K562 (cell line): ENCODE results near the gene TRUB2. TPM values are rescaled to one million over a fixed set of nuclear protein-coding genes. Genes with fewer than 3 reads are reported as not detected.

ENCODE experiments used
- BHLHE40 ChIP-seq: IDR thresholded peaks from 2 replicates; pipeline ENCODE4 v1.6.1; 2011; ENCODE audit warnings: low read length, improper control_type of control experiment
- CEBPG ChIP-seq, 3 experiments: fragments of 200-800 bp in 1 of 3; sonication (Bioruptor generic) in 1 of 3; sonication (generic) in 1 of 3; formaldehyde crosslinking in 1 of 3; IDR thresholded peaks in 2 of 3; conservative IDR thresholded peaks in 1 of 3; 2 replicates each; pipeline versions ENCODE4 v1.6.1 to v1.8.0; 2016 to 2022; ENCODE audit warnings: missing compliant biosample characterization in 2 of 3, missing genetic modification characterization in 2 of 3, mild to moderate bottlenecking in 1 of 3, missing genetic modification reagents in 1 of 3
- DDX20 ChIP-seq: fragments of 450-650 bp; IDR thresholded peaks from 2 replicates; pipeline ENCODE4 v1.6.1; 2016; ENCODE audit warnings: missing genetic modification characterization, low read depth, mild to moderate bottlenecking, missing compliant biosample characterization, moderate library complexity
- KDM5B ChIP-seq: fragments of 200-600 bp; sonication (generic); IDR thresholded peaks from 2 replicates; pipeline ENCODE4 v1.6.1; 2012; ENCODE audit warnings: low read depth, mild to moderate bottlenecking, moderate library complexity, low read length, control low read depth, inconsistent platforms; ENCODE audit not compliant: insufficient replicate concordance
- MCM3 ChIP-seq: fragments of 450-650 bp; IDR thresholded peaks from 2 replicates; pipeline ENCODE4 v1.6.1; 2016
- MYNN ChIP-seq, 2 experiments: sonication (generic); formaldehyde crosslinking in 1 of 2; IDR thresholded peaks; 2 replicates each; pipeline versions ENCODE4 v1.5.0 to v1.6.1; 2016 to 2020; ENCODE audit warnings: antibody characterized with exemption in 1 of 2, missing genetic modification reagents in 1 of 2
- PRPF4 ChIP-seq: fragments of 200-400 bp; formaldehyde crosslinking; IDR thresholded peaks from one replicate; pipeline ENCODE4 v1.6.1; 2017; ENCODE audit warnings: low read length, low read depth, mild to moderate bottlenecking; ENCODE audit not compliant: insufficient read depth, poor library complexity, severe bottlenecking
- SAFB ChIP-seq: fragments of 200-400 bp; formaldehyde crosslinking; IDR thresholded peaks from 2 replicates; pipeline ENCODE4 v1.6.1; 2017; ENCODE audit warnings: low read depth, low read length, borderline replicate concordance
- TEAD4 ChIP-seq, 2 experiments: sonication (generic) in 1 of 2; formaldehyde crosslinking in 1 of 2; IDR thresholded peaks; 2 replicates each; pipeline versions ENCODE4 v1.6.1 to v1.8.0; 2012 to 2022; ENCODE audit warnings: borderline replicate concordance in 1 of 2, inconsistent platforms in 1 of 2, low read length in 1 of 2, mild to moderate bottlenecking in 1 of 2, missing genetic modification reagents in 1 of 2
- ZC3H11A ChIP-seq: IDR thresholded peaks from 2 replicates; pipeline ENCODE4 v1.6.1; 2012; ENCODE audit warnings: low read depth, low read length, improper control_type of control experiment
- polyA plus RNA-seq, 8 experiments: library from polyadenylated mRNA; depleted of rRNA in 4 of 8; stranded (reverse) in 5 of 8; unstranded in 3 of 8; fragments of >200 nt; fragmentation: Nextera tagmentation in 2 of 8; fragmentation: Illumina TruSeq in 1 of 8; extraction: Ambion mirVana in 2 of 8; extraction: Trizol in 1 of 8; gene quantifications; 2 replicates each; pipeline versions ENCODE4 v1.2.1 to v1.2.3, GENCODE V29; 2011 to 2014; ENCODE audit warnings: inconsistent platforms in 1 of 8, missing spikeins in 1 of 8
- total RNA-seq, 7 experiments: library from RNA; depleted of rRNA in 6 of 7; stranded (reverse); fragments of >200 nt in 6 of 7; fragmentation: Illumina TruSeq in 2 of 7; extraction: Trizol in 2 of 7; gene quantifications; 2 replicates each; pipeline versions ENCODE4 v1.2.1 to v1.2.3, GENCODE V29; 2011 to 2021; ENCODE audit warnings: low replicate concordance in 1 of 7
- TF ChIP-seq, protein P1 (sequence below): sonication (generic); formaldehyde crosslinking; IDR thresholded peaks from 2 replicates; pipeline ENCODE4 v1.8.1; 2023; ENCODE audit warnings: mild to moderate bottlenecking, missing genetic modification reagents
- TF ChIP-seq, protein P2 (sequence below), 3 experiments: IDR thresholded peaks in 2 of 3; conservative IDR thresholded peaks in 1 of 3; 2 replicates each; pipeline ENCODE4 v1.5.1; 2011 to 2012; ENCODE audit warnings: low read length in 3 of 3, mild to moderate bottlenecking in 3 of 3, control low read depth in 2 of 3, improper control_type of control experiment in 1 of 3, inconsistent platforms in 1 of 3, low read depth in 1 of 3, mixed read lengths in 1 of 3, moderate library complexity in 1 of 3; ENCODE audit not compliant: insufficient read depth in 2 of 3
- TF ChIP-seq, protein P3 (sequence below), 2 experiments: fragments of 450-650 bp; formaldehyde crosslinking in 1 of 2; IDR thresholded peaks; 2 replicates each; pipeline versions ENCODE4 v1.4.0 to v1.6.1; 2014 to 2020; ENCODE audit warnings: mild to moderate bottlenecking in 2 of 2, borderline replicate concordance in 1 of 2, low read depth in 1 of 2

Gene TRUB2
- total and polyA plus RNA-seq, 9 of the 15 experiments (the other 6 are each of a cell fraction or from before 2014, with no cell fraction given): 9.3 to 110 (median 63.0) TPM

DNA sequence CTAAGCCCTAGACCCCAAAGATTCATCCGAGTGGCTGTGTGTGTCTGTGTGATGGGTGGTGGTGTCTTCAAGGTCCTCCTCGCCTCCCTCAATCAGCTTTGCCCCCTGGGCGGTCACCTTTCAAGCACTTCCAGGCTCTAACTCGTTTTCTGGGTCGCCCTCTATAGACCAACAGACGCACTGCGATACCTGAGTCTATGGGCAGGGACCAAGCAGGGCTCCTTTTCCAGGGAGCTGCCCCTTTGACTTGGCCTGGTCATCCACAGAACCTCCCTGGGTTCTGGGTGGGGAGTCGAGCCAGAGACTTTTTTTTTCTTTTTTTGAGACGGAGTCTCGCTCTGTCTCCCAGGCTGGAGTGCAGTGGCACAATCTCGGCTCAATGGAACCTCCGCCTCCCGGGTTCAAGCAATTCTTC lies 19.2 kb upstream of the TRUB2 start (continued):
- TF ChIP-seq, protein P1, sequence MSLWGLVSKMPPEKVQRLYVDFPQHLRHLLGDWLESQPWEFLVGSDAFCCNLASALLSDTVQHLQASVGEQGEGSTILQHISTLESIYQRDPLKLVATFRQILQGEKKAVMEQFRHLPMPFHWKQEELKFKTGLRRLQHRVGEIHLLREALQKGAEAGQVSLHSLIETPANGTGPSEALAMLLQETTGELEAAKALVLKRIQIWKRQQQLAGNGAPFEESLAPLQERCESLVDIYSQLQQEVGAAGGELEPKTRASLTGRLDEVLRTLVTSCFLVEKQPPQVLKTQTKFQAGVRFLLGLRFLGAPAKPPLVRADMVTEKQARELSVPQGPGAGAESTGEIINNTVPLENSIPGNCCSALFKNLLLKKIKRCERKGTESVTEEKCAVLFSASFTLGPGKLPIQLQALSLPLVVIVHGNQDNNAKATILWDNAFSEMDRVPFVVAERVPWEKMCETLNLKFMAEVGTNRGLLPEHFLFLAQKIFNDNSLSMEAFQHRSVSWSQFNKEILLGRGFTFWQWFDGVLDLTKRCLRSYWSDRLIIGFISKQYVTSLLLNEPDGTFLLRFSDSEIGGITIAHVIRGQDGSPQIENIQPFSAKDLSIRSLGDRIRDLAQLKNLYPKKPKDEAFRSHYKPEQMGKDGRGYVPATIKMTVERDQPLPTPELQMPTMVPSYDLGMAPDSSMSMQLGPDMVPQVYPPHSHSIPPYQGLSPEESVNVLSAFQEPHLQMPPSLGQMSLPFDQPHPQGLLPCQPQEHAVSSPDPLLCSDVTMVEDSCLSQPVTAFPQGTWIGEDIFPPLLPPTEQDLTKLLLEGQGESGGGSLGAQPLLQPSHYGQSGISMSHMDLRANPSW: peak; percentile 56; the same call in 1 of the 2 replicates
- TF ChIP-seq MCM3: no peak
- TF ChIP-seq, protein P2, sequence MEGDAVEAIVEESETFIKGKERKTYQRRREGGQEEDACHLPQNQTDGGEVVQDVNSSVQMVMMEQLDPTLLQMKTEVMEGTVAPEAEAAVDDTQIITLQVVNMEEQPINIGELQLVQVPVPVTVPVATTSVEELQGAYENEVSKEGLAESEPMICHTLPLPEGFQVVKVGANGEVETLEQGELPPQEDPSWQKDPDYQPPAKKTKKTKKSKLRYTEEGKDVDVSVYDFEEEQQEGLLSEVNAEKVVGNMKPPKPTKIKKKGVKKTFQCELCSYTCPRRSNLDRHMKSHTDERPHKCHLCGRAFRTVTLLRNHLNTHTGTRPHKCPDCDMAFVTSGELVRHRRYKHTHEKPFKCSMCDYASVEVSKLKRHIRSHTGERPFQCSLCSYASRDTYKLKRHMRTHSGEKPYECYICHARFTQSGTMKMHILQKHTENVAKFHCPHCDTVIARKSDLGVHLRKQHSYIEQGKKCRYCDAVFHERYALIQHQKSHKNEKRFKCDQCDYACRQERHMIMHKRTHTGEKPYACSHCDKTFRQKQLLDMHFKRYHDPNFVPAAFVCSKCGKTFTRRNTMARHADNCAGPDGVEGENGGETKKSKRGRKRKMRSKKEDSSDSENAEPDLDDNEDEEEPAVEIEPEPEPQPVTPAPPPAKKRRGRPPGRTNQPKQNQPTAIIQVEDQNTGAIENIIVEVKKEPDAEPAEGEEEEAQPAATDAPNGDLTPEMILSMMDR (IDR thresholded peaks at IDR 0.05 in 2 of 3, conservative IDR thresholded peaks at IDR 0.05 in 1 of 3; ENCODE audit: insufficient read depth in 2 of 3, low read depth in 1 of 3, low read length in 3 of 3): peak; percentile 94 to 96 (median 94)
- peak; percentile 56; the same call in 1 of the 2 replicates for TF ChIP-seq ZC3H11A
- no peak for TF ChIP-seq DDX20 (tag)
- TF ChIP-seq, protein P3, sequence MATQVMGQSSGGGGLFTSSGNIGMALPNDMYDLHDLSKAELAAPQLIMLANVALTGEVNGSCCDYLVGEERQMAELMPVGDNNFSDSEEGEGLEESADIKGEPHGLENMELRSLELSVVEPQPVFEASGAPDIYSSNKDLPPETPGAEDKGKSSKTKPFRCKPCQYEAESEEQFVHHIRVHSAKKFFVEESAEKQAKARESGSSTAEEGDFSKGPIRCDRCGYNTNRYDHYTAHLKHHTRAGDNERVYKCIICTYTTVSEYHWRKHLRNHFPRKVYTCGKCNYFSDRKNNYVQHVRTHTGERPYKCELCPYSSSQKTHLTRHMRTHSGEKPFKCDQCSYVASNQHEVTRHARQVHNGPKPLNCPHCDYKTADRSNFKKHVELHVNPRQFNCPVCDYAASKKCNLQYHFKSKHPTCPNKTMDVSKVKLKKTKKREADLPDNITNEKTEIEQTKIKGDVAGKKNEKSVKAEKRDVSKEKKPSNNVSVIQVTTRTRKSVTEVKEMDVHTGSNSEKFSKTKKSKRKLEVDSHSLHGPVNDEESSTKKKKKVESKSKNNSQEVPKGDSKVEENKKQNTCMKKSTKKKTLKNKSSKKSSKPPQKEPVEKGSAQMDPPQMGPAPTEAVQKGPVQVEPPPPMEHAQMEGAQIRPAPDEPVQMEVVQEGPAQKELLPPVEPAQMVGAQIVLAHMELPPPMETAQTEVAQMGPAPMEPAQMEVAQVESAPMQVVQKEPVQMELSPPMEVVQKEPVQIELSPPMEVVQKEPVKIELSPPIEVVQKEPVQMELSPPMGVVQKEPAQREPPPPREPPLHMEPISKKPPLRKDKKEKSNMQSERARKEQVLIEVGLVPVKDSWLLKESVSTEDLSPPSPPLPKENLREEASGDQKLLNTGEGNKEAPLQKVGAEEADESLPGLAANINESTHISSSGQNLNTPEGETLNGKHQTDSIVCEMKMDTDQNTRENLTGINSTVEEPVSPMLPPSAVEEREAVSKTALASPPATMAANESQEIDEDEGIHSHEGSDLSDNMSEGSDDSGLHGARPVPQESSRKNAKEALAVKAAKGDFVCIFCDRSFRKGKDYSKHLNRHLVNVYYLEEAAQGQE (IDR thresholded peaks at IDR 0.05; ENCODE audit: borderline replicate concordance): peak; percentile 83
- TF ChIP-seq, protein P3 (CRISPR knock-in tag; IDR thresholded peaks at IDR 0.05; ENCODE audit: low read depth): no peak
- TF ChIP-seq TEAD4 (IDR thresholded peaks at IDR 0.05; ENCODE audit: low read length): no peak
- 0 out of 2 replicates have a peak, but pooled peaks have one; percentile 48 for TF ChIP-seq TEAD4 (CRISPR knock-in tag; IDR thresholded peaks at IDR 0.05; ENCODE audit: borderline replicate concordance)
- peak; percentile 56 for TF ChIP-seq BHLHE40
- TF ChIP-seq CEBPG (CRISPR knock-in tag; IDR thresholded peaks at IDR 0.05): no peak
- TF ChIP-seq CEBPG (tag; conservative IDR thresholded peaks at IDR 0.05 in 1 of 2, IDR thresholded peaks at IDR 0.05 in 1 of 2): no peak
- TF ChIP-seq SAFB: no peak
- no peak for TF ChIP-seq KDM5B
- TF ChIP-seq PRPF4: no peak
- no peak for TF ChIP-seq MYNN (IDR thresholded peaks at IDR 0.05)
- TF ChIP-seq MYNN (CRISPR knock-in tag; IDR thresholded peaks at IDR 0.05): no peak
